ENCODE measurements around the gene AKAP9.

DNA sequence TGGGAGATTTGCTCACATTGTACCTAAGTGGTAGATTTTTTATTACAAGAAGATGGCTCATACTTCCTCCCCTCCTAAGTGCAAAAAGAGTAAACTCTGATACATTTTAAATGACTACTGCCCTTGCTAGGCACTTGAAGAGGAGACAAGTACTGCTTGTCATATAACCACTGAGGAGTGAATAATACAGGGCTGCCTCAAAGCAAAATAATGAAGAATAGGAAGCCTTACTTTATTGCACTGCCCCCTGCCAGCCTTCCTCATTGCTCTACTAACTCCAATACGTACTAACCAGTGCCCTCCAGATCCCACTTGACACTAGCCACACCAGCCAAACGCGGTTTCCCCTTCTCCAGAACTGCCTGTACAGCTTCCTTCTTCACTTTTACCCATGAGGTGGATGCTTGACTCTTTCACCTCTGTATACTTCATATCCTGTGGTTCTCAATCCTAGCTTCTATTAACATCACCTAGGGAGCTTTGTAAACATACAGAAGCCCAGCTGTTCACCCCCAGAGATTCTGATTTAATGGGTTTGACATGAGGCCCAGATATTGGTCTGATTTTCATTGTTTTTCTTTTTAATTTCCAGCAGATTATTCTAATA, 48.5 kb upstream of the AKAP9 start:
- TF ChIP-seq, protein P1, sequence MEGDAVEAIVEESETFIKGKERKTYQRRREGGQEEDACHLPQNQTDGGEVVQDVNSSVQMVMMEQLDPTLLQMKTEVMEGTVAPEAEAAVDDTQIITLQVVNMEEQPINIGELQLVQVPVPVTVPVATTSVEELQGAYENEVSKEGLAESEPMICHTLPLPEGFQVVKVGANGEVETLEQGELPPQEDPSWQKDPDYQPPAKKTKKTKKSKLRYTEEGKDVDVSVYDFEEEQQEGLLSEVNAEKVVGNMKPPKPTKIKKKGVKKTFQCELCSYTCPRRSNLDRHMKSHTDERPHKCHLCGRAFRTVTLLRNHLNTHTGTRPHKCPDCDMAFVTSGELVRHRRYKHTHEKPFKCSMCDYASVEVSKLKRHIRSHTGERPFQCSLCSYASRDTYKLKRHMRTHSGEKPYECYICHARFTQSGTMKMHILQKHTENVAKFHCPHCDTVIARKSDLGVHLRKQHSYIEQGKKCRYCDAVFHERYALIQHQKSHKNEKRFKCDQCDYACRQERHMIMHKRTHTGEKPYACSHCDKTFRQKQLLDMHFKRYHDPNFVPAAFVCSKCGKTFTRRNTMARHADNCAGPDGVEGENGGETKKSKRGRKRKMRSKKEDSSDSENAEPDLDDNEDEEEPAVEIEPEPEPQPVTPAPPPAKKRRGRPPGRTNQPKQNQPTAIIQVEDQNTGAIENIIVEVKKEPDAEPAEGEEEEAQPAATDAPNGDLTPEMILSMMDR (IDR thresholded peaks at IDR 0.05), result no peak
- no peak for TF ChIP-seq POLR2A (IDR thresholded peaks at IDR 0.05)

All from uterus (tissue), 2 donors.